Stimulated activated CD4-positive, alpha-beta T cell treated with anti-CD3 and anti-CD28 coated beads, Interleukin-12 subunit alpha, Interleukin-12 subunit beta, amount 100 ng/mL, for 24 hours (primary cell): Measurements from ENCODE around the gene CAPN14.

Experiments used
- DNase-seq, 2 experiments: peaks; one replicate each; pipeline ENCODE4 v3.0.0-alpha.2; 2020; ENCODE audit warnings: low read depth in 2 of 2

Gene CAPN14

DNA sequence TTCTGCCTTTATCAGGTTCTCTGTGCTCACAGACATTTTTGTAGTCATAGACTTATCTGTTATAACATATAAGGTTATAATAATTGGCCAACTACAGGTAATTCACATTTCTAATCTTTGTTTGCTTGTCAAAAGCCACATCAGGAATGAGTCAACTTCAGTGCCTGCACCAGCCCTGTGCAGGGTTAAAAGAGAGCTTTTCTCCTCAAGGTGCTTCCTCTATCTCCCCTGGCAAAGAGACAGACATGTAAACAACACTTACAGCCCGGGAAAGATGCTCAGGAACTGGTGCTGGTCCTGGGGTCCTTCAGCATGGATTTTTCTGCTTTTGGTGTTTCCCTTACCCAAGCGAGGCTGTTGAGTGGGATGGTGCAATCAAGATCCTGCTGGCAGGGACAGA is 9.0 kb upstream of the CAPN14 start:
- no peak for DNase-seq

DNA sequence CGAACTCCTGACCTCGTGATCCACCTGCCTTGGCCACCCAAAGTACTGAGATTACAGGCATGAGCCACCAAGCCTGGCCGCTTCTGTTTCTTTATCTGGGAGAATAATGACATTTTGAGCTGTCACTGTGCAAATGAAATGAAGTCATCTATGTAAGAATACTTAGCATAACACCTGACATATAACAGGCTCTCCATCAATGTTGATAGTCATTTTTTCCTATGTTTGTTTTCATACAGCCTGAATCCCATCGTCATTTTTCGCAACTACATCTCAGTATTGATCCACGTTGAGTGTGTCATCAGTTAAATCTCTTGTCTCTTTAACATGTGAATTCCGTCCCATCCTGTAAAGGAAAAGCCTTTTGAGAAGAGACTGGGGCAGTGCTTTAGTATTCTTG is 6.4 kb upstream of the CAPN14 start:
- no peak for DNase-seq

DNA sequence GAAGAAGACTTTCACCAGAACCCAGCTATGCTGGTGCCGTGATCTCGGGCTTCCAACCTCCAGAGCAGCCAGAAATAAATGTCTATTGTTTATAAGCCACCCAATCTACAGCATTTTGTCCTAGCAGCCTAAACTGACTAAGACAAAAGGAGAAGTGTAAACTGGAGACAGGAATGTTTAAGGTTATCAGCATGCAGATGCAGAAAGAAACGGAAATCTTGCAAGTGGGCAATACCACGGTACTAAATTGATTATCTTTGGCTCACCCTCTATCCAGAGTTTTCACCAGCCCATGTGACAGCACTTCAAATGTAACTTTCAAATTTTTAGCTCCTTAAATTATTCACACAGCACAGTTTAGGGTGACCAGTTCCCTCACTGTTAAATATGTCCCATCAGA is 5.7 kb upstream of the CAPN14 start:
- no peak for DNase-seq

DNA sequence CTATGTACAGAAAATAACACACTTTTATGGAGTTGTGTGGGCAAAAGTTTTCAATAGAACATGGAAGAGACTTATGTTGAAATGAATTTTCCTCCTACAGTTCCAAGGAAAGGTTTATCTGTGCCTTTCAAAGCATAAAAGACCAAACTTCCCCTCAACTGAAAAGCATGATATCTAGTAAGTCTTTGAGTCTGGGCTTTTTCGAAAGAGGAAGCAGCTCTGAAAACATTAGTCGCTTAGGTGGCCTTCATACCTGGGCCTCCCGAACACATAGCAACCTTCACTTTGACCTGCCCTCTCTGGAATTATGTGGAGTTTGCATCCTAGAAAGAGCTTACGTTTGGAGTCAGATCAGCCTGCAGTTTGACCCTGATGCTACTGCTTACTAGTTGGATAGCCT is 4.8 kb upstream of the CAPN14 start:
- DNase-seq: no peak

DNA sequence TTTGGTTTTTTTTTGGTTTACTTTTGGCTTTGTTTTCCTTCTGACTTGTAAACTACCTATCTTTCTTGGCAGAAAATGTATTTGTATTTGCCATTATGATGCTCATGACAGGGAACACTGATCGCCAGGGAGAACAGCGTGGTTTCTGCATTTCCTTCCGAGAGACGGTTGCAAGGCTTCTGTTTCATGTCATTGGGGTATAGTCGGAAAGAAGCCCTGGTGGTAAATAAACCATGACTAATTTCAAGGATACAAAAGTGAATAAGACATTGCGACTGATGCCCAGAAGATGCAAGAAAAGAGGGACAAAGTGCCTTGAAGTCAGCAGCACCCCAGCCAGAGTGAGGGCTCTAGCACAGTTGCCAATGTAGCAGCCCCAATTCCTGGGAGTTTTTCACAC is 4.2 kb upstream of the CAPN14 start:
- DNase-seq: no peak

DNA sequence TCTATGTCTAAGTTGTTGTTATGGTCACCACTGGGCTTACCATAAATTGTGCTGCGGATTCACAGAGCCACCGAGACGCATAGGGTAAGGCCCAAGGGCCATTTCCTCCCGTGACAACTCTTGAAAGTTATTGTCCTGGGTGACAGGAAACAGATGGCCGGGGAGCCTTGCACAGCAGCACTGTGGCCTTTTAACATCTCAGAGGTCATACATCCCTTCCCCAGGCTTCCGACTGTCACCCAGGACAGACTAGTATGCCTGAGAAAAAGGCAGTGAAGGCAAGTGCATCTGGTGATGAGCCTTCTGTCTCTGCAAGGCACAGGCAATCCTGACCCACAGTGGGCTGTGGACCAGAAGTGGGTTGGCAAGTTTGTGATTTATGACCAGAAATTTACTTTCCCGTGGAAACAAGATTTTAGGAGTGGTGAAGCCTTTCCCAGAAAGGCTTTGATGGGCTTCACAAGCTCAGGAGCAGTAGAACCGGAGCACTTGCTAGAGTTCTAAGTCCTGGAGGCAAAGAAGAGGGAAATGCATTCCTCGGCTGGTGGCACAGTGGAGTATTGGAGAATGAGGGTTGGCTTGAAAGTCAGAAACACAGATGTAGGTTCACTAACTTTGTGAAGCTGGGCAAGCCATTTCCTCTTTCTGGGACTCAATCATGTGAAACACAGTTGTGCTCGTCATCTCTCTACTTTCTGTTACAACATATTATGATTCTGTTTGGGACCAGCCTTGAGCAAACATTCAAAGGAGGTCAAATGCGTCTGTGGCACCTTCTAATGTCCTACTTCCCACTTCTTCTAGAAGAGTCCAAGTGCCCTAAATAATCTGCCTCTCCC is 2.0 kb upstream of the CAPN14 start:
- DNase-seq: no peak

DNA sequence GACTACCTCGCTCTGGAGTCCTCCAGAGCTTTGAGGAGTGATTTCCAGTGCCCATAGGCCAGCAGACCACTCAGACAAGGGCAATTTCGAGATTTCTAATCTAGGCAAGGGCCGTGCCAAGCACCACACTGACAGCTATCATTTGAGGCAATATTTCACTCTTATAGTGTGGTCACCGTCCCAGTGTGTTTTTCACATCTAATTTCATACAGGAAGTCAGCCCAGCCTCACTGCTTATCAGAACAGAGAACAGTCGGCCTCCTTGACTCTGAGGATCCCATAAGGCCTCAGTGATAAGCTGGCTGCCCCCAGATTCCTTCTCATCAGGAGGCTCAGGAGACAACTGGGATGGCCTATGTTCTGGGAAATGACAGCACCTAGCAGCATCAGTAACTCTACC is 581 bp downstream of the CAPN14 start:
- DNase-seq: no peak

DNA sequence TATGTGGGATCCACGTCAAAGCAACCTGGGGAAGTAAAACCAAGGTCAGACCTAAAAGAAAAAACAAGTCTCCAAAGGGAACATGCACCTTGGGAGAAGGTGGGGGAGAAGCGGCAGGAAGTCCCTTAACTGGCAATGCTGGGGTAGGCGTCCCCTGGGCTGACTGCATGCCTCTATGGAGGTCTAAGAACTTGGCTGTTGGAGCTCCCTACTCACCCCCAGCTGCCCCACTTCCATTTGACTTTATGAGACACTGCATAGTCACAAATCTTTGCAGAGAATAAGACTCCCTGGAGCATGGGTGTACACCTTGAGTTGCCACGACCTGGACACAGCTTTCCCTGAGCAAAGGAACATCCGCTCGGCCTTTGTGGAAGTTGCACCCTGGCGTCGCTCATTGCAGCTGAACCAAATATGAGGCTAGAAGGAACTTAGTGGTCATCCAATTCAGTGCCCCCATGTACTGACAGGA is 2.8 kb downstream of the CAPN14 start:
- no peak for DNase-seq

DNA sequence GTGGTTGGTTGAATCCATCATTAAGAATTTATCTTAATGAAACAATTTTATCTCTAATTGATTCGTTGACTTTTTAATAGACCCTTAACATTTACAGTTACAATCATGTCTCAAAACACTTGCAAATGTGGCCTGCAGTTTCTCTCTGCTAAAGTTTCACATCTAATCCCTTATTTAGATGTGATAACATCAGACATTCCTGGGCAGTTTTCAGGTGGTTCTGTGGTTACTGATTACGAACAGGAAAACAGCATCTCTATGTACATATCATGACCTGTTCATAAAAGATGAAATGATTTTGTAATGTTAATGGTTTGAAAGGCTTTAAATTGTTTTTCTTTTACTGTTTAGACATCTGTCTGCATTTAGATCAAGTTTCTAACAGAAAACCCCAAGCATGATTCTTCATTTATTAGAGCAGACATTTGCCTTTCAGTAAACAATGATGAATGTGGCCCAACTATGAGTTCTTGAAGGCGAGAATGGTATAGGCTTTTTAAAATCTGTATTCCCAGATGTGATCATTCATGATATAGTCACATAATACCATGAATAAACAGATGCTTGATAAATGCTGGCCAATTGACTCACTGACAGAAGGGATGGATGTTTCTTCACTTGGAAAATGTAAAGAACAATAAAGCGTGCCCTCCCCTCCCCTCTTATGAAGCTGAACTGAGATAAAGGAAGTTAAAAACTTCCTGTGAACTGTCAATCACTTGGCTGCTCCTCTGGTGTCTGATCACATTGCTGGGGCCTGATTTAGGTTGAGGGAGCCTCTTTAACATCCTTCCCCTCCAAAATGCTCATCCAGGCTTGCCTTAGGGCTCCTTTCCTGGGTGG is 3.5 kb downstream of the CAPN14 start:
- DNase-seq: no peak

DNA sequence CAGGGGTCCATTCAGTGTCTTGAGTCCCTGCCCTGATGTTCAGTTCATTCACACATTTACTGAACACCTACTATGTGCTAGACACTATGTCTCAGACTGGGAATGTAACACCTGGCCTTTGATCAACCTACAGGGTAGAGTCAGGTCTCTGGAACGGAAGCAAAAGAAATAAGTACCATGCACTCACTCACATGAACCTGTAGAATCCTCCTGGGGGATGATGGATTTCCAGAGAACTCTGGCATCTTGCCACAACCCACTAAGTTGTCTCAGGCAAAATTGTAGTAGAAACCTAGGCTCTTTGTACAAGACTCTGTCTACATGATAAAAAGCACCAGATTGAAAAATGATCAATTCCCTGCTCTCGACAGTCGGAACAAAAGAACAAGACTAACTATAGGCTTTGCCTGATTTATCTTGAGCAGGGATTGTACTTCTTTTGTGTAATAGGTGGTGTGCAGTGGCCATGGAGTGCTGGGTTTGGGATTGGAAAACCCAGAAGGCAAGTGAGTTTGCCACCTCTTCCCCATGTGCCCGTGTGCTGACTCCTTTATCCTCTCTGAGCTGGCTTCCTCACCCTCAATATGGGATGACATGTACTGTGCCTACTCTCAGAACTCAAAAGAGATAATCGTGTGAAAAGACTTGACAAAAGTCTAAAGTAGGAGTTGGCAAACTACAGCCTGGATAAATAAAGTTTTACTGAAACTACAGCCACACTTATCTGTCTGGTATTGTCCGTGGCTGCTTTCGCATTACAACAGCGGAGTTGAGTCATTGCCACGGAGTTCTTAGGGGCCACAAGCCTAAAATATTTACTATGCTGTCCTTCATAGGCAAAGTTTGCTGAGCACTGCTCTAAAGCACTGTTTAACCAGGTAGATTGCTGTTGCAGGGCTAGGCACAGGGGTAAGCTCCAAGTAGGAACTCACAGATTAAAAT is 4.4 kb downstream of the CAPN14 start:
- DNase-seq: no peak

DNA sequence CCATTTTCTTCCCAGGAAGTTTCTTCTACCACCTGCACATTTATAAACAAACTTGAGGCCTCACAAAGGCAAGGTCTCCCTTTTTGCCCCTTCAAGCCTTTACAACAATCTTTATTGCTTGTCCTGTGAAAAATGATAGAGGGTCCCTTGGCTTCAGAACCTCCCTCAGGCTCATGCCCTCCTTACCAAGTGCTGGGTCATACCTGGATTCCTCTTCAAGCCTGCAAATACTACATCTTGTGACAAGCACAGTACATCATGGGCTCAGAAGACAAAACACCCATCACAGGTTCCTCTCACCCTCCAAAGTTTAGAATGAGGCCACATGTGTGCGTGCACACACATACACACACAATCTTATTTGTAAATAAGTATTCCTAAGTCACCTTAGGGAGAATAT is 9.1 kb downstream of the CAPN14 start:
- no peak for DNase-seq

DNA sequence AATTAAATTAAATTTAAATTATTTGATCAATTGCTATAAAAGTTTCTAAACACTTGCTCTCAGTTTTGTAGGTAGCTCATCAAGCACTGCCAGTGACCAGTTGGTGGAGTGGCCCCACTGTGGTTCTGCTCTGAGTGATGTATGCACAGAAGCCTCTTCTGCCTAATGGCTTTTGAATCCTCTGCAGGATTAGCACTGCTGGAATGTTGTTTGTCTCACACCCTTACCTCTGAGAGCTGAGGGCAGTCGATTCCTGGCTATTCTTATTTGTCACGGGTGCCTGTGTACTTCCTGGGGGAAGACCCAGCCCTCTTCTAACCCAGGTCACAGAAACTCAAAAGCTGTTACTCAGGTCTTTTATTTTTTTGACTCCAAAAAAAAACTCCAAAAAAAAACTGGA is 9.5 kb downstream of the CAPN14 start:
- no peak for DNase-seq

DNA sequence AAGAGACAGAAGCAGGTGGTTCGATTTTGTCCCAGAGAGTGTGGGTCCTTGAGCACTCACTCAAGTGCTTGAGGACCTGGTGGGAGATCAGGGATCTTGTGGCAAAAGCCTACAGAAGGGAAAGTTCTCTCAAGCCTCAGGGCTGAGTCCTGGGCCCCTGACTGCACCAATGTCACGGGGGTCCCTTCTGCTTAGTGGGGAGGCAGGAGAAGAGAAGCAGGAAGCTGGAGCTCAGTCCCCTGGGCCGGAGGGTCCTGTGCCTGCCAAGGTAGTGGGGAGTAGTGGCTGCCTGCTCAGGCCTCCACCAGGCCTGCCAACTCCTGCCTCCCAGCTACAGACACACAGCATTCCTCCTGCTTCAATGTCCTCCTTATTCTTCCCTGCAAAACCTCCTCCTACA is 11.7 kb downstream of the CAPN14 start:
- no peak for DNase-seq

DNA sequence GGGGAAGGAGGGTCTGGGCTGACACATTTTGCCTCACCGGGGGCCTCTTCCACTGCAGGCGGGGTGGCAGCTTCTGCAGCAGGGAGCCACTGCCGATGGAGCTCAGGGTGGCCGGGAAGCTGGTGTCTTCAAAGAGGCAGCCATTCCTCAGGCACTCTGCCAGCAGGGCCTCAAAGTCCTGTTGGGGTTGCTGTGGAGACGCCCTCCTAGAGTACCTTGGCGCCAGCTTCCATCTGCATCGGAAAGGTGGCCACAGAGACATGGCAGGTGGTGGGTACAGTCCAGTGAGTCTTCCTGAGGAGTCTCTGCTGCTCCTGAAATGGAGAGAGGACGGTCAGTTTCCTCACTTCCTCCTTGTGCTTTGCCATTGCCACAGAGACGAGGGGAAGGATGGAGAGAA is 12.1 kb downstream of the CAPN14 start:
- DNase-seq: no peak

DNA sequence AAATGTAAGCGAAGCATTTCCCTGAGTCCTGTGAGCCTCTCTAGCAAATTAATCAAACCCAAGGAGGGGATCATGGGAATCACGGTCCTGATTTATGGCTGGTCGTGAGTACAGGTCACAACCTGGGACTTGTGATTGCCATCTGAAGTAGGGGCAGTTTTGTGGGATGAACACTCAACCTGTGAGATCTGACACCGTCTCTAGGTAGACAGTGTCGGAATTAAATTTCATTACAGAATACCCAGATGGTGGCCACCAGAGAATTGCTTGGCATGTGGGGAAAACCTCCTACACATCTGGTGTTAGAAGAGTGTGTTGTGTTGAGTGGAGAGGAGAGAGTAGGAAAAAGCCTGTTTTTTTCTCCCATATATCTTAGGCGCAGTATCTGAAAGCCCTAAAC is 12.5 kb downstream of the CAPN14 start:
- no peak for DNase-seq

DNA sequence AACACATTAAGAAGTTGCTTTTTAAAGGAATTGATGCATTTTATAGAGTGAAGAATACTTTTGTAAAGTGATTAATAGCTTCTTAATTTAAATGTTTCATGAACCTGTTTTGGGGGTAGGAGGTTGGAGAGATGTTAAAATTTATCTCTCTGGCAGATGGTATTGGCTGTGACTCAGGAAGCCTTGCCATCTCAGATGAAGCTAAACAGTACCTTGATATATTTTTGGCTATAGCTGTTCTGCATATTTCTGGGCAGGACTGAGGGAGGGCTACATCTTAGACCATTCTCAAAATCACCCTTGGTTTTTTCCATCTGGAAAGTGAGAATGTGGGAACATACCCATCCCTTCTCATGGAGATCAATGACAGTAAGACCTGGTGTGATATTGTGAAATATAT is 13.4 kb downstream of the CAPN14 start:
- DNase-seq: no peak

DNA sequence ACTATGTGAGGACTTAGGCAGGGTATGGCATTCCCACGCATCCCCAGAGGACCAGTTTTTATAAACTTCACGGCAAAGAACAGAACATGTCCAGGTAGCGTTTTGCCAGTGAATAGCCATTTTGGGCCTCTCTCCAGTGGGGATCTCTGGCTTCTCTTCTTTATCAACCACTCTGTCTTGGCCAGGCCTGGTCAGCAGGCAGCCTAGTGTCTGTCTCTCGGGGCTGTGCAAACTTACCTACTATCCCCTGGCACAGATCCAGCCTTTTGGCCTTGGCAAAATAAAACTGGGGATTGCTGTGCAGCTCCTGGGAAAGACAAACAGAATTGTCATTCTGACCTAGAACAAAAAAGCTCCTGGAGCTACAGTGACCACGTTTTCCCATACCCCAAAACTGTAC is 14.5 kb downstream of the CAPN14 start:
- no peak for DNase-seq

DNA sequence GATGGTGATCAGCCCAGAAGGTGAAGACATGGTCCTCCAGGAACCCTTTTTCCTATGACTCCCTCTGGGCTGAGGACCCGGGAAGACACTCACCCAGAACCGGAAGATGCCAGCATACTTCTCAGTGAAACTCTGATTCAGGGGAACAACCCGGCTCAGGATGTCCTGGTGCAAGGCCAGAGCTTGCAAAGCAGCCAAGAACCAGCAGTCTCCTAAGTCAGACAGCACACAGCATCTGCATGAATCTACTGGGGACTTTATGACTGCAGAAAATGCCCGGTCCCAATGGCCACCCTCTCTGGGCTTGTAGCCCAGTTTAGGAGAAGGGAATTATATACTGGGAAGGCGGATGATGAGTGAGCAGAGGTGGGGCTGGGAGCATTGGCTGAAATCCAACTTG is 15.3 kb downstream of the CAPN14 start:
- DNase-seq: no peak

DNA sequence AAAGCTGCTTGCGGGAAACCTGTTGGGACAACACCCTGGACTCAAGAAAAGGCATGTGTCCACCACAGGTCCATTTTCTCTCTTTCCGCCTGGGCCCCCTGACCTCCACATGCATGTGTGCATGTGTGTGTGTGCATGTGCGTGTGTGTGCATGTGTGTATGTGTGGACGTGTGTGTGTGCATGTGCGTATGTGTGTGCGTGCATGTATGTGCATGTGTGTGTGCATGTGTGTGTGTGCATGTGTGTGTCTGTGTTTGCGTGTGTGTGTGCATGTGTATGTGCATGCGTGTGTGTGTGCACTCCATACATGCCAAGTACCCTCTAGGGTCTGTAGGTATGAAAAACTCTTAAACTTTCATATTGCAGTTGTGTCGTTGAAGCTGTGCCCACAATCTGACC is 16.3 kb downstream of the CAPN14 start:
- no peak for DNase-seq

DNA sequence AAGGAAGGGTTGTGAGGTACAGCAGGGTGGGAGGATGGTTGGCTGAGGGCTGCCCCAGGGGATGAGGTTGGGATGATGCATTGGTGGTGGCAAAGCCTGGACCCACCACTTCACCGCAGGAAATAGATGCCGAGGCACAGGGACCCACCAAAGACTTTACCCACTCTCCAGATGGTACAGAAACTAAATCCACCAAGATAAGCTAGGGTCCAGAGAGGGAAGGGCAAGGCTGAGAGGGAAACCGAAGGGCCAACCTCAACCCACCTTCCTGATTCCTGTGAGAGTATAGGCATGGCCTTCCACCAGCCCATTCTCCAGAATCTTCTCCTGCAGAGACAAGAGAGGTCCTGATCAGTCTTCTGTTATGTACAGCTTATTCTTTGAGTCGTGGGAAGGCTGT is 18.1 kb downstream of the CAPN14 start:
- no peak for DNase-seq

DNA sequence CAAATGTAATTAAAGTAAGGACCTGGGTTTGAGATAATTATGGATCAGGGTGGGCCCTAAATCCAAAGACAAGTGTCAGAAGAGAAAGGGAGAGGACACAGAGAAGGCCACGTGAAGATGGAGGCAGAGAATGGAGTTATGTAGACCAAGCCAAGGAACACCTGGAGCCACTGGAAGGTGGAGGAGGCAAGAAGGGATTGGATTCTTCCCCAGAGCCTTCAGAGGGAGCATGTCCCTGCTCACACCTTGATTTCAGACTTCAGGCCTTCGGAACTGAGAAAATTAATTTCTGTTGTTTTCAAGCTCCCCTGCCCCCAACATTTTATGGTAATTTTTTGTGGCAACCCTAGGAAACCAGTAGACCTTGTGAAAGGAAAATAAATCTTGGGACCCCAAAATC is 19.6 kb downstream of the CAPN14 start:
- DNase-seq: no peak

DNA sequence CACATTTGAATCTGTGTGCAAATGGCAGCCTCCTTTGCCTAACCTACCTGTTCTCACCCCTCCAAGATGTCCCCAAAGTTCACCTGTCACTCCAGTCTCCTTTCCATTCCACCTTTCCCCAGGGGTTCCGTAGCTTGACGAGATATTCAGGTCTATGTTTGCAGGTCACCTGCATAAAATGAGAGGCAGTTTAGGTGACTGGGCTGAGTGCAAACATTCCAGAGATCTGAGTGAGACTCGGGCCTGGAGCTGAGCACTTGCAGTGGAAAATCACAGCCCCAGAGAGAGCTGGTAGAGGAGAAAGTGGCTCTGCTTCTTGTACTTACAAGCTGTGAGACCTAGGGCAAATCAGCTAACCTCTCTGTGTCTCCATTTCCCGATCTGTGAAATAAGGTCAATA is 20.1 kb downstream of the CAPN14 start:
- no peak for DNase-seq
